ENCODE data around the gene AQP11.

Gene AQP11

GRCh38 chr11:77637345-77638165 lies 47.8 kb downstream of the AQP11 start, which contains the start of gene CLNS1A:
Gene CLNS1A, minus strand, starts transcription at chr11:77637794. Its CDS starts 80 bp downstream, at chr11:77637714.
- H3K27ac ChIP-seq (ENCODE audit: low read depth, low read length) = peak within 1 kb of the TSS; percentile 80
- 0 out of 2 replicates have a peak, but pooled peaks cover 3% of the 10 kb centered on the region for H3K36me3 ChIP-seq (ENCODE audit: control insufficient read depth, insufficient read depth, low read length)

GRCh38 chr11:77642228-77642627 lies 52.5 kb downstream of the AQP11 start:
- Histone ChIP-seq H3K9ac (ENCODE audit: low read length) (no peak overlapping the region), H3K4me1 (ENCODE audit: control insufficient read depth, insufficient read depth, low read length) (peaks cover 8% of the 10 kb centered on the region; the same call in 1 of the 2 replicates), H3K36me3 (ENCODE audit: control insufficient read depth, insufficient read depth, low read length) (no peaks in the 10 kb centered on the region), H3K4me3 (ENCODE audit: low read depth, low read length) (no peak overlapping the region), H3K27me3 (ENCODE audit: control insufficient read depth, insufficient read depth, low read length) (no peaks in the 10 kb centered on the region), H3K9me3 (ENCODE audit: control insufficient read depth, insufficient read depth, low read depth, low read length) (no peaks in the 10 kb centered on the region), H3K27ac (ENCODE audit: low read depth, low read length) (no peak overlapping the region)

More at GRCh38 chr11:77637345-77638165, 47.8 kb downstream of the AQP11 start, which contains the start of gene CLNS1A:
- no peaks in the 10 kb centered on the region for H3K9me3 ChIP-seq (ENCODE audit: control insufficient read depth, insufficient read depth, low read depth, low read length)
- H3K4me3 ChIP-seq (ENCODE audit: low read depth, low read length) = peak within 1 kb of the TSS; percentile 88
- peak within 1 kb of the TSS; percentile 93 for H3K9ac ChIP-seq (ENCODE audit: low read length)
- H3K4me1 ChIP-seq (ENCODE audit: control insufficient read depth, insufficient read depth, low read length) = 0 out of 2 replicates have a peak, but pooled peaks cover 3% of the 10 kb centered on the region
- no peaks in the 10 kb centered on the region for H3K27me3 ChIP-seq (ENCODE audit: control insufficient read depth, insufficient read depth, low read length)

- no peaks in the 10 kb centered on the region for H3K9me3 ChIP-seq (ENCODE audit: control insufficient read depth, insufficient read depth, low read depth, low read length)
- no peaks in the 10 kb centered on the region for H3K36me3 ChIP-seq (ENCODE audit: control insufficient read depth, insufficient read depth, low read length)
- peaks cover 5% of the 10 kb centered on the region; the same call in 1 of the 2 replicates for H3K4me1 ChIP-seq (ENCODE audit: control insufficient read depth, insufficient read depth, low read length)
- H3K9ac ChIP-seq (ENCODE audit: low read length) = no peak overlapping the region
- no peak overlapping the region for H3K27ac ChIP-seq (ENCODE audit: low read depth, low read length)
- no peaks in the 10 kb centered on the region for H3K27me3 ChIP-seq (ENCODE audit: control insufficient read depth, insufficient read depth, low read length)
- H3K4me3 ChIP-seq (ENCODE audit: low read depth, low read length) = no peak overlapping the region
These were observed 55.1 kb downstream of the AQP11 start for GRCh38 chr11:77644887-77645286.

DNA sequence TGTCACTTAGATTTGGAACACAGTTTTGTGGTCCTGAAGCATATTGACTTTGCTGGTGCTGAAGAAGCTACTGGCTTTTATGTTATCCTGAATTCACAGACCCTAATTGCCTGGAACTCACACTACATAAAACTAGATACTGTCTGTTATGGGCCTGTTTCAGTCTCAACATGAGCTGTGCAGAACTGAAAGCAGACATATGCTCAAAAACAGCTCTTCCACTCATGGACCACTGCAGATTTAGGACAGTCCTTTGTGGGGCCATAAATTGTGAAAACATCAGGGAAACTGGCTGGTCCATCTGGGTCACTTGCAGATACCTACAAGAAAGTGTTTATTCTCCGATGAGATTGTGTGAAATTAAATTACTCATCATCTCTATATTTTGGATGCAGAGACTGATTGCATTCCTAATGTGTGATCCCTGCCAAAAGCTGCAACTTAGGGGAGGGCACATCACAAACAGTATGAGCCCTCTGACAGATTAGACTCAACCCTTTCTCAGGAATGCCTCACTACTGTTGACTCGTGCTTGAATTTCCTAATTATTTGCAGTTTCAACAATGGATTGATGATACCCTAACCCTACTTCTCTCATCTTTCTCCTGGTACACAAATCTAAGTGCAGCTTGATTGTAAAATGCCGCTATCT lies 58.0 kb downstream of the AQP11 start:
- peaks cover 5% of the 10 kb centered on the region; the same call in 1 of the 2 replicates for H3K4me1 ChIP-seq (ENCODE audit: control insufficient read depth, insufficient read depth, low read length)
- no peaks in the 10 kb centered on the region for H3K27me3 ChIP-seq (ENCODE audit: control insufficient read depth, insufficient read depth, low read length)
- no peak overlapping the region for H3K27ac ChIP-seq (ENCODE audit: low read depth, low read length)
- no peaks in the 10 kb centered on the region for H3K9me3 ChIP-seq (ENCODE audit: control insufficient read depth, insufficient read depth, low read depth, low read length)
- H3K9ac ChIP-seq (ENCODE audit: low read length) = no peak overlapping the region
- no peaks in the 10 kb centered on the region for H3K36me3 ChIP-seq (ENCODE audit: control insufficient read depth, insufficient read depth, low read length)
- H3K4me3 ChIP-seq (ENCODE audit: low read depth, low read length) = no peak overlapping the region

DNA sequence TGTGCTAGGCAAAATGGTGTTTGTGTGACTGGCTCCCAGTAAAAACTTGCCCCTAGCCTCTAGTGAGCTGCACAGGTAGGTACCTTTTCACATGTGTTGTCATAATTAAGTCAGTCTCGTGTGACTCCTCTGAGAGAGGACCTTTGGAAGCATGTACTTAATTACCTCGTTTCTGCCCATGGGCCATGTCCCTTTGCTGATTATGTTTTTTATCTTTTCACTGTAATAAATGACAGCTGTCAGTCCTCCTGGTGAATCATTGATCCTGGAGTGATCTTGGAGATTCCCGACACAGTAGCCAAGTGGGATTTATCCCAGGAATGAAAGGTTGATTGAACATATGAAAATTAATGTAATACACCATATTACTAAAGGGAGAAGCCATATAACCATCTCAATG lies 60.4 kb downstream of the AQP11 start:
- H3K27ac ChIP-seq (ENCODE audit: low read depth, low read length) = no peak overlapping the region
- no peaks in the 10 kb centered on the region for H3K4me1 ChIP-seq (ENCODE audit: control insufficient read depth, insufficient read depth, low read length)
- H3K4me3 ChIP-seq (ENCODE audit: low read depth, low read length) = no peak overlapping the region
- no peak overlapping the region for H3K9ac ChIP-seq (ENCODE audit: low read length)
- H3K36me3 ChIP-seq (ENCODE audit: control insufficient read depth, insufficient read depth, low read length) = no peaks in the 10 kb centered on the region
- no peaks in the 10 kb centered on the region for H3K9me3 ChIP-seq (ENCODE audit: control insufficient read depth, insufficient read depth, low read depth, low read length)
- H3K27me3 ChIP-seq (ENCODE audit: control insufficient read depth, insufficient read depth, low read length) = no peaks in the 10 kb centered on the region

DNA sequence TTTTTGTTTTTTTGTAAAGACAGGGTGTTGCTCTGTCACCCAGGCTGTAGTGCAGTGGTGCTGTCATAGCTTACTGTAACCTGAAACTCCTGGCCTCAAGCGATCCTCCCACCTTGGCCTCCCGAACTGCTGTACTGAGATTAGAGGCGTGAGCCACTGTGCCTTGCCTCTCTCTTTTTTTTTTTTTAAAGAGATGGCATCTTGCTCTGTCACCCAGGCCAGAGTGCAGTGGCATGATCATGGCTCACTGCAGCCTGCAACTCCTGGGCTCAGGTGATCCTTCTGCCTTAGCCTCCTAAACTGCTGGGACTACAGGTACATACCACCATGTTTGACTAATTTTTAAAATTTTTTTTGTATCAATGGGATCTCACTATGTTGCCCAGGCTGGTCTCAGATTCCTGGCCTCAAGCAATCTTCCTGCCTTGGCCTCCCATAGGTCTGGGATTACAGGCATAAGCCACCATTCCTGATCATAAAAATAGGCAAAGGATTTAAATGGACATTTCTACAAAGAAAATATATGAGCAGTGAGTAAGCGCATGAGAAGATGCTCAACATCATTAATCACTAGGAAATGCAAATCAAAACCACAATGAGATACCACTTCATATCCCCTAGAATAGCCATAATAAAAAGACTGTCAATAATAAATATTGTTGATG lies 65.1 kb downstream of the AQP11 start:
- no peaks in the 10 kb centered on the region for H3K27me3 ChIP-seq (ENCODE audit: control insufficient read depth, insufficient read depth, low read length)
- no peak overlapping the region for H3K4me3 ChIP-seq (ENCODE audit: low read depth, low read length)
- H3K27ac ChIP-seq (ENCODE audit: low read depth, low read length) = no peak overlapping the region
- 0 out of 2 replicates have a peak, but pooled peaks cover 3% of the 10 kb centered on the region for H3K4me1 ChIP-seq (ENCODE audit: control insufficient read depth, insufficient read depth, low read length)
- H3K9me3 ChIP-seq (ENCODE audit: control insufficient read depth, insufficient read depth, low read depth, low read length) = no peaks in the 10 kb centered on the region
- H3K36me3 ChIP-seq (ENCODE audit: control insufficient read depth, insufficient read depth, low read length) = no peaks in the 10 kb centered on the region
- no peak overlapping the region for H3K9ac ChIP-seq (ENCODE audit: low read length)

DNA sequence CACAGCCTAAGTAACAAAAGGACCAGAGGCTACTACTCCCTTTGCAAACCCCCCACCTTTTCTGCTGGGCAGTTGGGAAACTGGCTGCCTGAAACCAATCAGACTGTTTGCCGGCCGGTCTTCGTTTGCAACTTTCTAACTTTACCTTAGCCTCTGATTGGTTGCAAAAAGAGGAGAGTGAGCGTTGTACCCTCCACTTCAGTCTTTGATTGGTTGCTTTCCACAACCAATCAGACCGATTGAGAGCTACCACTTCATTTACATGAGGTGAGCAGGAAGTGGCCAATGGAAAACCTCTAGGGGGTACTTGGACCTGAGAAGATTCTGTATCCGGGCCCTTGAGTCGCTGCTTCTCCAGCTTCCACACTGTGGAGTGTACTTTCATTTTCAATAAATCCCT lies 66.6 kb downstream of the AQP11 start:
- Histone ChIP-seq H3K4me1 (ENCODE audit: control insufficient read depth, insufficient read depth, low read length) (0 out of 2 replicates have a peak, but pooled peaks cover 3% of the 10 kb centered on the region), H3K27me3 (ENCODE audit: control insufficient read depth, insufficient read depth, low read length) (no peaks in the 10 kb centered on the region), H3K9ac (ENCODE audit: low read length) (no peak overlapping the region), H3K9me3 (ENCODE audit: control insufficient read depth, insufficient read depth, low read depth, low read length) (no peaks in the 10 kb centered on the region), H3K27ac (ENCODE audit: low read depth, low read length) (no peak overlapping the region), H3K4me3 (ENCODE audit: low read depth, low read length) (no peak overlapping the region), H3K36me3 (ENCODE audit: control insufficient read depth, insufficient read depth, low read length) (no peaks in the 10 kb centered on the region)

GRCh38 chr11:77658213-77659013 lies 68.7 kb downstream of the AQP11 start:
- Histone ChIP-seq H3K36me3 (ENCODE audit: control insufficient read depth, insufficient read depth, low read length) (no peaks in the 10 kb centered on the region), H3K4me1 (ENCODE audit: control insufficient read depth, insufficient read depth, low read length) (0 out of 2 replicates have a peak, but pooled peaks cover 3% of the 10 kb centered on the region), H3K9ac (ENCODE audit: low read length) (no peak overlapping the region), H3K4me3 (ENCODE audit: low read depth, low read length) (no peak overlapping the region), H3K9me3 (ENCODE audit: control insufficient read depth, insufficient read depth, low read depth, low read length) (no peaks in the 10 kb centered on the region), H3K27me3 (ENCODE audit: control insufficient read depth, insufficient read depth, low read length) (no peaks in the 10 kb centered on the region), H3K27ac (ENCODE audit: low read depth, low read length) (no peak overlapping the region)
